CD4-positive, CD25-positive, alpha-beta regulatory T cell (primary cell): Measurements from ENCODE around the gene DESI2. TPM values are rescaled to one million over a fixed set of nuclear protein-coding genes. Genes with fewer than 3 reads are reported as not detected.

ENCODE experiments used
- ATAC-seq, 2 donors: fragments of 150-1000 bp; cut with Tn5 transposase; one replicate each; pipeline ENCODE4 v1.10.0; 2021; ENCODE audit warnings: low read depth in 2 of 2, moderate number of reproducible peaks in 2 of 2, moderate library complexity in 1 of 2
- DNase-seq, 3 donors: peaks; one replicate each; pipeline versions ENCODE4 v3.0.0 to v3.0.0-alpha.2; 2012 to 2022; ENCODE audit warnings: mixed read lengths in 1 of 3
- H3K27ac ChIP-seq: one replicate; pipeline ENCODE4 v1.7.0; 2013; ENCODE audit warnings: mild to moderate bottlenecking, low read length; ENCODE audit not compliant: insufficient read depth, poor library complexity, severe bottlenecking
- H3K27me3 ChIP-seq: one replicate; pipeline ENCODE4 v1.7.0; 2013; ENCODE audit warnings: low read length; ENCODE audit not compliant: control insufficient read depth, insufficient read depth
- H3K36me3 ChIP-seq: one replicate; pipeline ENCODE4 v1.7.0; 2013; ENCODE audit warnings: mild to moderate bottlenecking, low read length, moderate library complexity; ENCODE audit not compliant: control insufficient read depth, insufficient read depth
- H3K4me1 ChIP-seq: 2 replicates; pipeline ENCODE4 v1.7.0; 2013; ENCODE audit warnings: mild to moderate bottlenecking, low read length; ENCODE audit not compliant: insufficient read depth, control insufficient read depth, poor library complexity, severe bottlenecking
- H3K4me3 ChIP-seq: one replicate; pipeline ENCODE4 v1.7.0; 2013; ENCODE audit warnings: low read depth, mild to moderate bottlenecking, low read length, moderate library complexity
- H3K9me3 ChIP-seq, 2 experiments: 1 replicate in 1 of 2; 2 replicates in 1 of 2; pipeline ENCODE4 v1.7.0; 2013; ENCODE audit warnings: low read length in 2 of 2, mild to moderate bottlenecking in 1 of 2, moderate library complexity in 1 of 2; ENCODE audit not compliant: control insufficient read depth in 2 of 2
- H3K27ac Mint-ChIP-seq, 3 donors: one replicate each; pipeline ENCODE4 v1.8.0; 2020 to 2022; ENCODE audit warnings: mild to moderate bottlenecking in 3 of 3, mixed read lengths in 3 of 3, moderate library complexity in 2 of 3
- H3K27me3 Mint-ChIP-seq: one replicate; pipeline ENCODE4 v1.8.0; 2022; ENCODE audit warnings: mild to moderate bottlenecking, mixed read lengths
- H3K36me3 Mint-ChIP-seq: one replicate; pipeline ENCODE4 v1.8.0; 2020; ENCODE audit warnings: mixed read lengths
- H3K4me1 Mint-ChIP-seq, 4 donors: one replicate each; pipeline ENCODE4 v1.8.0; 2020 to 2022; ENCODE audit warnings: mixed read lengths in 4 of 4, mild to moderate bottlenecking in 1 of 4
- H3K4me3 Mint-ChIP-seq, 4 donors: one replicate each; pipeline ENCODE4 v1.8.0; 2020 to 2022; ENCODE audit warnings: mild to moderate bottlenecking in 4 of 4, mixed read lengths in 4 of 4, moderate library complexity in 3 of 4
- H3K9me3 Mint-ChIP-seq, 7 donors: one replicate each; pipeline ENCODE4 v1.8.0; 2020 to 2022; ENCODE audit warnings: mixed read lengths in 7 of 7, mild to moderate bottlenecking in 3 of 7, moderate library complexity in 2 of 7
- polyA plus RNA-seq, 4 donors: library from polyadenylated mRNA; unstranded; fragments of 300-500 nt; fragmentation: Illumina TruSeq; gene quantifications; one replicate each; pipeline ENCODE4 v1.2.3, GENCODE V29; 2021
- total RNA-seq: library from RNA; stranded (reverse); gene quantifications from one replicate; pipeline ENCODE4 v1.2.3, GENCODE V29; 2022

DESI2 gene
- 21.1 TPM for total RNA-seq
- 10 to 100 TPM; 15.6 to 23.7 (median 17.8) TPM for polyA plus RNA-seq

GRCh38 chr1:244652623-244653438, at the start of gene DESI2:
TSS of gene DESI2 (plus strand) at chr1:244653126. CDS start at chr1:244653314, 188 bp downstream.
- Mint-ChIP-seq H3K9me3 (no peaks in the 10 kb centered on the region), H3K4me1 (peaks cover 6 to 26% (median 22%) of the 10 kb centered on the region in 4 donors), H3K36me3 (peaks cover 11% of the 10 kb centered on the region), H3K4me3 (peak within 1 kb of the TSS; percentile 82 to 93 (median 86)), H3K27me3 (peaks cover 7% of the 10 kb centered on the region), H3K27ac (peak within 1 kb of the TSS; percentile 57 to 90 (median 77))
- peak within 1 kb of the TSS; percentile 92 for H3K4me3 ChIP-seq
- ATAC-seq (peak; percentile 94 to 95), DNase-seq (peak; percentile 99)
- H3K36me3 ChIP-seq: peaks cover 6% of the 10 kb centered on the region
- no peaks in the 10 kb centered on the region for H3K27me3 ChIP-seq
- no peaks in the 10 kb centered on the region for H3K9me3 ChIP-seq
- peak within 1 kb of the TSS; percentile 84 for H3K27ac ChIP-seq
- H3K4me1 ChIP-seq: peaks cover 36% of the 10 kb centered on the region

GRCh38 chr1:244603498-244603897, 49.4 kb upstream of the DESI2 start:
- ATAC-seq: no peak
- no peak overlapping the region for H3K4me3 Mint-ChIP-seq
- no peak overlapping the region for H3K27ac Mint-ChIP-seq
- peaks cover 0 to 2% (median 0%) of the 10 kb centered on the region in 7 donors for H3K9me3 Mint-ChIP-seq
- Histone ChIP-seq H3K4me3 (no peak overlapping the region), H3K27ac (no peak overlapping the region), H3K36me3 (no peaks in the 10 kb centered on the region), H3K4me1 (peaks cover 6% of the 10 kb centered on the region), H3K27me3 (no peaks in the 10 kb centered on the region), H3K9me3 (no peaks in the 10 kb centered on the region)
- DNase-seq: peak in 2 of 3 donors; percentile 47 to 49
- no peaks in the 10 kb centered on the region for H3K36me3 Mint-ChIP-seq
- H3K4me1 Mint-ChIP-seq: peaks cover 12 to 16% (median 13%) of the 10 kb centered on the region in 4 donors
- peaks cover 2% of the 10 kb centered on the region for H3K27me3 Mint-ChIP-seq

GRCh38 chr1:244605835-244606370, 47.0 kb upstream of the DESI2 start:
- H3K27ac Mint-ChIP-seq: no peak overlapping the region
- Histone ChIP-seq H3K36me3 (no peaks in the 10 kb centered on the region), H3K27me3 (no peaks in the 10 kb centered on the region), H3K9me3 (no peaks in the 10 kb centered on the region), H3K4me3 (no peak overlapping the region), H3K4me1 (no peaks in the 10 kb centered on the region), H3K27ac (no peak overlapping the region)
- DNase-seq (no peak), ATAC-seq (no peak)
- no peak overlapping the region for H3K4me3 Mint-ChIP-seq
- H3K36me3 Mint-ChIP-seq: no peaks in the 10 kb centered on the region
- peaks cover 5% of the 10 kb centered on the region for H3K27me3 Mint-ChIP-seq
- H3K4me1 Mint-ChIP-seq: no peaks in the 10 kb centered on the region
- H3K9me3 Mint-ChIP-seq: peaks cover 0 to 2% (median 0%) of the 10 kb centered on the region in 7 donors

- no peaks in the 10 kb centered on the region for H3K9me3 Mint-ChIP-seq
- H3K27me3 Mint-ChIP-seq: peaks cover 10% of the 10 kb centered on the region
- no peak overlapping the region for H3K27ac ChIP-seq
- no peaks in the 10 kb centered on the region for H3K9me3 ChIP-seq
- DNase-seq (no peak), ATAC-seq (no peak)
- no peaks in the 10 kb centered on the region for H3K36me3 Mint-ChIP-seq
- H3K4me1 Mint-ChIP-seq: no peaks in the 10 kb centered on the region
- no peaks in the 10 kb centered on the region for H3K4me1 ChIP-seq
- H3K27me3 ChIP-seq: no peaks in the 10 kb centered on the region
- no peaks in the 10 kb centered on the region for H3K36me3 ChIP-seq
- no peak overlapping the region for H3K4me3 ChIP-seq
- H3K27ac Mint-ChIP-seq: no peak overlapping the region
- no peak overlapping the region for H3K4me3 Mint-ChIP-seq
These were observed 38.7 kb upstream of the DESI2 start for GRCh38 chr1:244614113-244614836.

GRCh38 chr1:244614879-244615278, 38.0 kb upstream of the DESI2 start:
- Mint-ChIP-seq H3K4me1 (no peaks in the 10 kb centered on the region), H3K9me3 (no peaks in the 10 kb centered on the region), H3K27ac (no peak overlapping the region), H3K27me3 (peaks cover 10% of the 10 kb centered on the region), H3K4me3 (no peak overlapping the region), H3K36me3 (no peaks in the 10 kb centered on the region)
- Histone ChIP-seq H3K4me1 (no peaks in the 10 kb centered on the region), H3K9me3 (no peaks in the 10 kb centered on the region), H3K27ac (no peak overlapping the region), H3K4me3 (no peak overlapping the region), H3K36me3 (no peaks in the 10 kb centered on the region), H3K27me3 (no peaks in the 10 kb centered on the region)
- ATAC-seq (no peak), DNase-seq (no peak)

- H3K36me3 Mint-ChIP-seq: no peaks in the 10 kb centered on the region
- H3K27ac Mint-ChIP-seq: no peak overlapping the region
- Histone ChIP-seq H3K4me3 (no peak overlapping the region), H3K36me3 (no peaks in the 10 kb centered on the region), H3K27me3 (no peaks in the 10 kb centered on the region), H3K9me3 (no peaks in the 10 kb centered on the region), H3K4me1 (no peaks in the 10 kb centered on the region), H3K27ac (no peak overlapping the region)
- no peaks in the 10 kb centered on the region for H3K9me3 Mint-ChIP-seq
- H3K27me3 Mint-ChIP-seq: peaks cover 10% of the 10 kb centered on the region
- H3K4me3 Mint-ChIP-seq: no peak overlapping the region
- no peak for ATAC-seq
- H3K4me1 Mint-ChIP-seq: no peaks in the 10 kb centered on the region
- no peak for DNase-seq
These were observed 37.6 kb upstream of the DESI2 start for GRCh38 chr1:244615301-244615700.

- H3K9me3 ChIP-seq: no peaks in the 10 kb centered on the region
- H3K36me3 ChIP-seq: no peaks in the 10 kb centered on the region
- no peaks in the 10 kb centered on the region for H3K27me3 ChIP-seq
- DNase-seq: no peak
- no peaks in the 10 kb centered on the region for H3K9me3 Mint-ChIP-seq
- H3K36me3 Mint-ChIP-seq: peaks cover 3% of the 10 kb centered on the region
- peaks cover 12% of the 10 kb centered on the region for H3K27me3 Mint-ChIP-seq
- no peak overlapping the region for H3K27ac ChIP-seq
- no peaks in the 10 kb centered on the region for H3K4me1 ChIP-seq
- no peak overlapping the region for H3K27ac Mint-ChIP-seq
- H3K4me1 Mint-ChIP-seq: no peaks in the 10 kb centered on the region
- no peak for ATAC-seq
- no peak overlapping the region for H3K4me3 Mint-ChIP-seq
- no peak overlapping the region for H3K4me3 ChIP-seq
These were observed 26.2 kb upstream of the DESI2 start for GRCh38 chr1:244626709-244627108.
